Epithelial cell of esophagus (primary cell): ENCODE results near the gene JSRP1.

Experiments
- DNase-seq: peaks from one replicate; pipeline ENCODE4 v3.0.0; 2010; ENCODE audit warnings: low read depth
- H3K4me3 ChIP-seq: 2 replicates; pipeline ENCODE4 v1.5.1; 2011; ENCODE audit warnings: mild to moderate bottlenecking, low read length, control low read depth
- CTCF ChIP-seq: IDR thresholded peaks from 2 replicates; pipeline ENCODE4 v1.5.1; 2011; ENCODE audit warnings: low read depth, mild to moderate bottlenecking, low read length, control low read depth, inconsistent platforms; ENCODE audit not compliant: insufficient read depth; ENCODE audit errors: missing control alignments

JSRP1 gene

DNA sequence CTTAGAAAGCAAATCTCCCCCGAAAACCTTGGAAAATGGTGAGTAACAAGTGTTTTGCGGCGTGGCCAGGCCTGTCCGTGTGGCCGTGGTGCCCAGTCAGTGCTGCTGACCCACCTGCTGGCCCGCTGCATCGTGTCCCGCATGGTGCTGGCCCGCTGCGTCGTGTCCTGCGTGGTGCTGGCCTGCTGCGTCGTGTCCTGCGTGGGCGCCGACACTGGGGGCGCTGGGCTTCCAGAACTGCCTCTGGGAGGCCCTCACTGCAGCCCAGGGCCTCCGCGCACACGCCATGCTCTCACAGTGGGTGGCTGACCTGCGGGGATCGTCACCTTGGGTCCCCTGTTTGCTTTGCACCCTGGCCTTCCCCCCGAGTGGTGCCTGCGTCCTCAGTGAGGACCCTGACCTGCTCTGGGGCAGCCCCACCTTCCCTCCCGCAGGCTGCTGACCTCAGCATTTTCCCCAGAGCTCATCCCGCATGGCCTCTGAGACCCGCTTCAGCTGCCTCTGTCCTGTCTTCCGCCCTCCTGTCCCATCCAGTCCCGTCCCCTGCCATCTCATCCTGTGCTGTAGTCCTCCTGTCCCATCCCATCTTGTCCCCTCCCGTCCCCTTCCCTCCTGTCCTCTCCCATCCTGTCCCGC lies 30.7 kb downstream of the JSRP1 start:
- no peak for TF ChIP-seq CTCF
- no peak for DNase-seq
- H3K4me3 ChIP-seq = no peak overlapping the region

DNA sequence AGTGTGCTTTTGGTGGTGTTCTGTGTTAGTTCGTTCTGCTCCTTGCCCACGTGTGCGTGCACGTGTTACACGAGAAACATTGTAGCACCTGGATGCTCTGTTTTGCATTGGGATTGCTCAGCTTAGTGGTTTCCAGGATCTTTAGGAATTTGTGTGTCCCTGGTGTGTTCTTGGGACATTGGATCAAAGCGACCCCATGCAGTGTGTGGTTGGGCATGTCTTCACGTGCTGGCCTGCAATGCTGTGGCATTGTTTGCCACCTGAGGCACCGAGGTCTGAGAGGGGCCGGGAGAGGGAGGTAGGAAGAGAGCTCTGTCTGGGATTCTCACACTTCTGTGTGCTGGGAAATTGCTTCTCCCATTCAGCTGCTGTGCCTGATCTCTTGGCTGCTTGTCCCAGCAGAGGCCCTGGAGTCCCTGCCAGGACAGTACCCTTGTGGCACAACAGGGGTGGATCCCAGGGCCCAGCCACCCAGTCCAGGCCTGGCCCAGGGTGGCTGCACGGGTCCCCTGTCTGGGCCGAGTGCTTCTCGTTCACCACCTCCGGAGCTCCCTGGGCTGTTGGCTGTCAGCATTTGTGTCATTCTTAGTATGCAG lies 31.4 kb downstream of the JSRP1 start:
- no peak for DNase-seq
- TF ChIP-seq CTCF = no peak
- H3K4me3 ChIP-seq = no peak overlapping the region

- no peak for TF ChIP-seq CTCF
- no peak overlapping the region for H3K4me3 ChIP-seq
- DNase-seq = no peak
These were observed 32.3 kb downstream of the JSRP1 start for GRCh38 chr19:2223959-2224358.

DNA sequence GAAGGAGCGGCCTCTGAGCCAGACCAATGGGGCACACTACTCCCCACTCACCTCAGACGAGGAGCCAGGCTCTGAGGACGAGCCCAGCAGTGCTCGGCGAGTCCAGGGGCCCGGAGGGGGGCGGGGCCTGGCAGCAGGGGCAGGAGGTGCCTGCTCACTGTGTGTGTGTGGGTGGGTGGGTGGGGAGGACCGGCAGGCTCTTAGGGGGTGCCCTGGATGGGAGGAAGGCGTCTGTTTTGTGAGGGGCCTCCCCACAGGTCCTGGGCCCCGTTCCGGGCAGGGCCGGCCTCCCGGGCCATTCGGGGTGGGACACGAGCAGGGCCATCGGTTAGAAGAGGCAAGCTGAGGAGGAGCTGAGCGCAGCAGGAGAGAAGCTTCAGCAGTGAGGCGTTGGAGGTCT lies 32.8 kb downstream of the JSRP1 start:
- H3K4me3 ChIP-seq = no peak overlapping the region
- no peak for DNase-seq
- TF ChIP-seq CTCF = no peak

DNA sequence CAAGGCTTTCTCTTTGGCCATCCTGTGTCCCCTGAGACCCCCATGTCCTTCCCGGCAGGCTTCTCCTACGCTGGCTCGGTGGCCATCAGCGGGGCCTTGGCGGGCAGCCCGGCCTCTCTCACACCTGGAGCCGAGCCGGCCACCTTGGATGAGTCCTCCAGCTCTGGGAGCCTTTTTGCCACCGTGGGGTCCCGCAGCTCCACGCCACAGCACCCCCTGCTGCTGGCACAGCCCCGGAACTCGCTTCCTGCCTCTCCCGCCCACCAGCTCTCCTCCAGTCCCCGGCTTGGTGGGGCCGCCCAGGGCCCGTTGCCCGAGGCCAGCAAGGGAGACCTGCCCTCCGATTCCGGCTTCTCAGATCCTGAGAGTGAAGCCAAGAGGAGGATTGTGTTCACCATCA lies 34.3 kb downstream of the JSRP1 start:
- peak; percentile 5 for TF ChIP-seq CTCF
- DNase-seq = no peak
- H3K4me3 ChIP-seq = no peak overlapping the region

DNA sequence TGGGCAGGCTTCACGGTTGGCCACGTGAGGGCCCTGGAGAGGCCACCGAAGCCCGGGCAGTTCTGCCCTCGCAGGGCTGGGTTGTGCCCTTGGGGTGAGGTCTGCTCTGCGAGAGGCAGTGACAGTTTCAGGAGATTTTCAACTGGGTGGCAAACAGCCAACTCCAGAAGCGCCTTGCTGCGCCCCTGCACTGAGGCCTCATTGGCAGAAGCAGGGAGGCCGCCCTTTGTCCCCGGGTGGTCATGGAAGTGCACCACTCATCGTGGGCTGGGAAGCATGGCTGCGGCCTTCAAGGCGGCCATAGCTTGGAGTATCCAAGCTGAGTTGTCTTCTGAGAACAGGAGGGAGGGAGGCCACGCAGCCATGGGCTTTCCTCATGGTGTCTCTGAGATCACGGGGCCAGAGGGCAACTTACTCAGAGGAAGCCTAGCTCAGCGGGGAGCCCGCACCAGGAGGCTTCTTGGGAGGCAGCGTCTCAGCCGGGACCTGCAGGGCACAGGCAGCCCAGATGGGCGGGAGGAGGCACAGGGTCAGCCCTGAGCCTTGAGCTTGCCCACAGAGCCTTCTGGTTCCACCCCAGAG lies 34.9 kb downstream of the JSRP1 start:
- TF ChIP-seq CTCF = no peak
- no peak for DNase-seq
- no peak overlapping the region for H3K4me3 ChIP-seq

DNA sequence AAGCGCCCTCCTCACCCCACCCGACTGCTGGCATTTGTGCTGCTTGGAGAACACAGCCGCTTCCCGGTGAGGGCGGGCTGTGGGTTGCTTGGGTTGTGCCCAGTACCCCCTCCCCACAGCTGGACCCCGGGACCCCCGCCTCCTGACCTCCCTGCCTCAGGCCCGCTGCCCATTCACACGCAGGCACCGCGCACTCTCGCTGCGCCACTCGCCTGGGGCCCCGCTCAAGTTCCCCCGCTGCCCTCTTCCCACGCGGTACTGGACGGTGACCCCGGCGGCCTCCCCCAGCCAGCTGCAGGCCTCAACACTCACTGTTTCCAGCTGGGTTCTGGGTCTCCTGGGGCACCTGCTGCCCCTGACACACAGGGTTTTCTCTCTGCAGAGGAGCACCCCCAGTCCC lies 36.5 kb downstream of the JSRP1 start:
- no peak for DNase-seq
- TF ChIP-seq CTCF = no peak
- H3K4me3 ChIP-seq = no peak overlapping the region
